HCT116 (cell line): ENCODE data around the gene KCNN4. TPM values are rescaled to one million over a fixed set of nuclear protein-coding genes. Genes with fewer than 3 reads are reported as not detected.

Source experiments
- ATAC-seq: fragments of 200-7000 bp; cut with Tn5 transposase; 2 replicates; pipeline ENCODE4 v1.9.1; 2020; ENCODE audit warnings: mild to moderate bottlenecking, moderate library complexity
- BruUV-seq: library from RNA; stranded (reverse); fragments of 400-500 nt; replicated peaks from 2 replicates; lab custom pipeline; 2021; lab: Mats Ljungman, UMichigan
- CTCF ChIA-PET: fragments of 300-600 bp; sonication (Branson Sonifier 250); formaldehyde crosslinking; loops from one replicate; lab custom pipeline; 2021; ENCODE audit warnings: antibody characterized with exemption; lab: Charles Lee
- POLR2A ChIA-PET: fragments of 300-600, 350-600 bp; sonication (Branson Sonifier 250); formaldehyde crosslinking; loops from one replicate; lab custom pipeline; 2021; ENCODE audit warnings: antibody characterized with exemption; lab: Charles Lee
- RAD21 ChIA-PET, 2 experiments: fragments of 300-600 bp; sonication (Branson Sonifier 250); formaldehyde crosslinking; loops; one replicate each; lab custom pipeline; 2023; ENCODE audit warnings: low total read pairs in 2 of 2; ENCODE audit not compliant: uncharacterized antibody in 2 of 2, unreplicated experiment in 2 of 2, low non-redundant PET in 1 of 2; lab: Charles Lee
- DNase-seq: peaks from one replicate; pipeline ENCODE4 v3.0.0-alpha.2; 2010; ENCODE audit warnings: low read depth, low spot score
- H2AFZ ChIP-seq: fragments of 200-600 bp; shearing (Covaris generic), sonication (generic); 2 replicates; pipeline ENCODE4 v1.6.1; 2017; ENCODE audit warnings: low read depth, mixed run types, mixed read lengths, antibody characterized with exemption, low read length; ENCODE audit not compliant: poor library complexity, severe bottlenecking
- H3K27ac ChIP-seq: 2 replicates; pipeline ENCODE4 v1.5.1; 2012; ENCODE audit warnings: low read depth, low read length
- H3K27me3 ChIP-seq: fragments of 200-600 bp; sonication (generic); 2 replicates; pipeline ENCODE4 v1.6.1; 2016; ENCODE audit warnings: mixed run types, low read length, mixed read lengths; ENCODE audit not compliant: insufficient read depth
- H3K36me3 ChIP-seq, 2 experiments: fragments of 200-500 bp in 1 of 2; fragments of 200-600 bp in 1 of 2; sonication (Bioruptor generic) in 1 of 2; sonication (generic) in 1 of 2; 2 replicates each; pipeline versions ENCODE4 v1.5.1 to v1.6.1; 2014 to 2016; ENCODE audit warnings: low read length in 2 of 2, inconsistent platforms in 1 of 2, mixed read lengths in 1 of 2, mixed run types in 1 of 2; ENCODE audit not compliant: insufficient read depth in 2 of 2, control insufficient read depth in 1 of 2
- H3K4me1 ChIP-seq, 2 experiments: fragments of 200-600 bp in 1 of 2; sonication (generic) in 1 of 2; 2 replicates each; pipeline versions ENCODE4 v1.5.1 to v1.6.1; 2012 to 2017; ENCODE audit warnings: low read length in 2 of 2, inconsistent platforms in 1 of 2, mild to moderate bottlenecking in 1 of 2, mixed read lengths in 1 of 2, mixed run types in 1 of 2, moderate library complexity in 1 of 2; ENCODE audit not compliant: insufficient read depth in 2 of 2, control insufficient read depth in 1 of 2
- H3K4me2 ChIP-seq: fragments of 200-600 bp; sonication (generic); 2 replicates; pipeline ENCODE4 v1.6.1; 2017; ENCODE audit warnings: mixed run types, low read length, mixed read lengths
- H3K4me3 ChIP-seq, 2 experiments: fragments of 200-600 bp in 1 of 2; sonication (generic) in 1 of 2; replicated peaks in 1 of 2; 2 replicates each; pipeline ENCODE4 v1.5.1; 2011 to 2016; ENCODE audit warnings: low read length in 2 of 2, control low read depth in 1 of 2, low read depth in 1 of 2, mild to moderate bottlenecking in 1 of 2, mixed read lengths in 1 of 2, mixed run types in 1 of 2
- H3K79me2 ChIP-seq: fragments of 200-600 bp; sonication (generic); 2 replicates; pipeline ENCODE4 v1.6.1; 2017; ENCODE audit warnings: mild to moderate bottlenecking, mixed run types, low read length, moderate library complexity, mixed read lengths; ENCODE audit not compliant: insufficient read depth
- H3K9ac ChIP-seq: fragments of 200-600 bp; sonication (generic); 2 replicates; pipeline ENCODE4 v1.6.1; 2016; ENCODE audit warnings: low read length, mixed read lengths
- H3K9me2 ChIP-seq: fragments of 200-600 bp; sonication (generic), shearing (Covaris generic); 2 replicates; pipeline ENCODE4 v1.6.1; 2017; ENCODE audit warnings: mixed run types, mild to moderate bottlenecking, moderate library complexity; ENCODE audit not compliant: insufficient read depth
- H3K9me3 ChIP-seq, 2 experiments: fragments of 200-500 bp in 1 of 2; fragments of 200-600 bp in 1 of 2; sonication (Bioruptor generic) in 1 of 2; sonication (generic) in 1 of 2; 2 replicates each; pipeline ENCODE4 v1.6.1; 2014 to 2017; ENCODE audit warnings: low read length in 2 of 2, mixed read lengths in 2 of 2, inconsistent platforms in 1 of 2, low read depth in 1 of 2, mild to moderate bottlenecking in 1 of 2, mixed run types in 1 of 2, moderate library complexity in 1 of 2; ENCODE audit not compliant: control insufficient read depth in 1 of 2, insufficient read depth in 1 of 2
- H4K20me1 ChIP-seq: fragments of 200-600 bp; sonication (generic), shearing (Covaris generic); 2 replicates; pipeline ENCODE4 v1.6.1; 2017; ENCODE audit warnings: mixed run types, mild to moderate bottlenecking, moderate library complexity; ENCODE audit not compliant: insufficient read depth
- EZH2 ChIP-seq: fragments of 200-600 bp; sonication (generic); IDR thresholded peaks from 2 replicates; pipeline ENCODE4 v1.6.1; 2017; ENCODE audit warnings: antibody characterized with exemption, mixed run types
- REST ChIP-seq: IDR thresholded peaks from 2 replicates; pipeline ENCODE4 v1.6.1; 2012; ENCODE audit warnings: low read depth
- SIN3A ChIP-seq: IDR thresholded peaks from 2 replicates; pipeline ENCODE4 v1.6.1; 2012; ENCODE audit warnings: low read depth
- SRF ChIP-seq: IDR thresholded peaks from 2 replicates; pipeline ENCODE4 v1.6.1; 2012; ENCODE audit warnings: low read depth
- ZFX ChIP-seq: fragments of 450-650 bp; IDR thresholded peaks from 2 replicates; pipeline ENCODE4 v1.6.1; 2017
- intact Hi-C: fragments of 100-400 bp; cut with micrococcal nuclease; formaldehyde crosslinking; loops from 2 replicates; pipeline ENCODE4 v1.10.0; 2022
- total RNA-seq: library from RNA; stranded (reverse); gene quantifications from one replicate; pipeline ENCODE4 v1.2.1, GENCODE V29; 2021; ENCODE audit not compliant: unreplicated experiment

Gene KCNN4
- total RNA-seq, 1 experiment from 2014 or later, result 72.9 TPM

DNA sequence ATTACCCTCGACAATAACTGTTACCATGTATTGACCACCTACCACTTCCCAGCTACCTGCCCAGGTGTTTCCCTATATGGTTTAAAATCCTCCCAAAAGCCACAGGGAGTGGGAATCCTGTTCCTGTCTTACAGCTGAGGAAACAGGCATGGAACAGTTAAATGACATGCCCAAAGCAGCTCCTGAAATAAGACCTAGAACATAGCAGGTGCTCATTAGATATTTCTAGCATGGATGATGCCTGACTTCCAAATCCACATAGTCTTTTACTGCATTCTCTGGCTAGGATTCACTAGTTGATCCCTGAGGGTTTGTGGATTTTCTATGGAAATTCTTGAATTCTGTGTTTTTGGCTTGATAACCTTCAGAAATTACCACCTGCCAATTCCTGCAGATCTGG, 13.0 kb downstream of the KCNN4 start:
- Histone ChIP-seq H3K4me3 (no peak overlapping the region), H3K9ac (no peak overlapping the region), H3K4me1 (peaks cover 42 to 58% of the 10 kb centered on the region in 2 experiments), H3K27me3 (no peaks in the 10 kb centered on the region), H3K27ac (0 out of 2 replicates have a peak overlapping the region, but pooled peaks have one; percentile 98), H2AFZ (no peak overlapping the region), H3K79me2 (peaks cover 10% of the 10 kb centered on the region; the same call in 1 of the 2 replicates), H3K4me2 (no peak overlapping the region), H4K20me1 (no peaks in the 10 kb centered on the region), H3K9me3 (no peaks in the 10 kb centered on the region), H3K9me2 (no peaks in the 10 kb centered on the region), H3K36me3 (peaks cover 31 to 56% of the 10 kb centered on the region in 2 experiments)
- TF ChIP-seq REST (no peak), SIN3A (no peak), SRF (no peak)
- no TSS peak for BruUV-seq
- DNase-seq (no peak), ATAC-seq (no peak)
- POLR2A ChIA-PET, result interaction anchor here (1.1 to 5.4 kb wide), 2 partner anchors 13 to 99 kb away, joined by 3 to 60 read pairs; partner anchors contain the start of gene SMG9
- RAD21 ChIA-PET, result interaction anchor here in 1 of 2 experiments (0.6 kb wide), 1 partner anchor 243 kb away, joined by 3 read pairs; no protein-coding TSS in a partner anchor
- intact Hi-C loops, result no loop called here
- CTCF ChIA-PET, result interaction anchor here (0.8 to 4.5 kb wide), 5 partner anchors 8 to 22 kb away, joined by 4 to 46 read pairs (median 5); partner anchors contain the start of genes KCNN4 and SMG9

DNA sequence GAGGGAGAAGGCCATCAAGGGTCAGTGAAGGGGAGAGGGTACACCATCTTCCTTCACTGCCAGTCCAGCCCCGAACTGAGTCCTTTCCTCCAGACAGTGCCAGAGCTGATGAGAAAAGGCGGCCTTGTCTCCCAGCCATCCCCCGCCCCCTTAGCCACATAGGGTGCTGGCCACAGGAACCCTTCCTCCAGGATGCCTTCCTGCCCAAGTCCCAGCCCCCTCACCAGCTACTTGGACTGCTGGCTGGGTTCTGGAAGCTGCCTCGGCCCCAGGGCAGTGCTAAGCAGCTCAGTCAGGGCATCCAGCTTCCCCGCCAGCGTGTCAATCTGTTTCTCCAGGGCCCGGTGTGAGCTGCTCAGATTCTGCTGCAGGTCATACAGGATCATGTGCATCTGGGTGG, 13.5 kb downstream of the KCNN4 start:
- H3K79me2 ChIP-seq, result peaks cover 6% of the 10 kb centered on the region; the same call in 1 of the 2 replicates
- no peak for ATAC-seq
- H3K4me1 ChIP-seq, result peaks cover 47 to 63% of the 10 kb centered on the region in 2 experiments
- H3K9me3 ChIP-seq, result no peaks in the 10 kb centered on the region
- H4K20me1 ChIP-seq, result no peaks in the 10 kb centered on the region
- RAD21 ChIA-PET, result no interaction called here
- BruUV-seq, result no TSS peak
- no peak overlapping the region for H3K4me3 ChIP-seq
- peak overlapping the region; percentile 98 for H3K27ac ChIP-seq
- no peaks in the 10 kb centered on the region for H3K27me3 ChIP-seq
- TF ChIP-seq SIN3A (no peak), EZH2 (no peak), ZFX (0 out of 2 replicates have a peak, but pooled peaks have one; percentile 1)
- CTCF ChIA-PET, result interaction anchor here (0.8 to 4.5 kb wide), 8 partner anchors 8 to 212 kb away, joined by 4 to 46 read pairs (median 8); partner anchors contain the start of genes KCNN4 and SMG9
- POLR2A ChIA-PET, result interaction anchor here (1.1 to 5.4 kb wide), 2 partner anchors 12 to 99 kb away, joined by 3 to 60 read pairs; partner anchors contain the start of gene SMG9
- intact Hi-C loops, result no loop called here
- no peak for DNase-seq
- H3K36me3 ChIP-seq, result peaks cover 27 to 54% of the 10 kb centered on the region in 2 experiments
- H3K9ac ChIP-seq, result 0 out of 2 replicates have a peak overlapping the region, but pooled peaks have one; percentile 80
- no peaks in the 10 kb centered on the region for H3K9me2 ChIP-seq
- H2AFZ ChIP-seq, result no peak overlapping the region
- no peak overlapping the region for H3K4me2 ChIP-seq
